ENCODE data around the gene NTSR1.

DNA sequence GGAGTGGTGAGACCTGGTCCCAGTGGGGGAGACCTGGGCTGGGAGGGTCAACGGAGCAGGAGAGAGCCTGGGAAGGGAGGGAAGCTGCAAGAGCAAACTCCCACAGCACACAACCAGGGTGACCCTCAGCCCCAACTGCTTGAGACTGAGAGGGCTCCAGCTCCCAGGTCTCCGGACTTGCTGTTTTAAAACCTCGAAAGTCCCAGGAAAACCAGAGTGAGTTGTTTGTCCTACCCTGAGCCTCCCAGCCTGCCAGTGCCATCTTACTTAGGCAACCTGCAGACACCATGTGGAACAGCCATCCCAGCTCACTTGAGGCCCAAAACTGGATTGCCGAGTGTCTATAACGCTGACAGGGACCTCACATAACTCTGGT is 4.8 kb upstream of the NTSR1 start:
- TF ChIP-seq CTCF (IDR thresholded peaks at IDR 0.05; ENCODE audit: low read depth, low read length, poor library complexity, severe bottlenecking) = no peak
- TF ChIP-seq EZH2phosphoT487 (IDR thresholded peaks at IDR 0.05; ENCODE audit: borderline replicate concordance, low read length) = no peak

All from DOHH2 (cell line).